ENCODE data around the gene LCE6A. TPM values are rescaled to one million over a fixed set of nuclear protein-coding genes. Genes with fewer than 3 reads are reported as not detected.

Gene LCE6A
- polyA plus RNA-seq, 1 of the 3 experiments (the other 2 are of a cell fraction), result not detected

- H3K4me3 ChIP-seq (ENCODE audit: low read depth in 2 of 2, low read length in 1 of 2), result no peak within 1 kb of the TSS
These were observed 31.0 kb upstream of the LCE6A start, which contains the start of gene LCE1B for GRCh38 chr1:152811671-152812070. Gene LCE1B, plus strand, starts transcription at chr1:152811971. Its CDS starts 476 bp downstream, at chr1:152812447.

More at GRCh38 chr1:152811671-152812070, 31.0 kb upstream of the LCE6A start, which contains the start of gene LCE1B:
- POLR2A ChIA-PET, result no interaction called here
- no peak within 1 kb of the TSS for H3K4me2 ChIP-seq
- DNase-seq, result no peak
- no peak within 1 kb of the TSS for H3K27ac ChIP-seq (ENCODE audit: low read depth in 2 of 2, low read length in 1 of 2)
- H4K20me1 ChIP-seq (ENCODE audit: insufficient read depth), result no peaks in the 10 kb centered on the region
- no peaks in the 10 kb centered on the region for H3K79me2 ChIP-seq (ENCODE audit: insufficient read depth)
- H3K4me1 ChIP-seq (ENCODE audit: control insufficient read depth in 1 of 2, insufficient read depth in 2 of 2, low read depth in 1 of 2, low read length in 1 of 2), result no peaks in the 10 kb centered on the region
- no peaks in the 10 kb centered on the region for H3K27me3 ChIP-seq (ENCODE audit: insufficient read depth)
- H3K9me3 ChIP-seq, result no peaks in the 10 kb centered on the region
- no peaks in the 10 kb centered on the region for H3K36me3 ChIP-seq (replicated peaks in 1 of 2; ENCODE audit: control insufficient read depth in 1 of 2, insufficient read depth in 2 of 2, low read length in 1 of 2)
- H3K9ac ChIP-seq, result no peak within 1 kb of the TSS
- H2AFZ ChIP-seq (ENCODE audit: low read depth), result no peak within 1 kb of the TSS
- H3K9me2 ChIP-seq, result no peaks in the 10 kb centered on the region
- CTCF ChIA-PET, result no interaction called here
- no peak for TF ChIP-seq JUND (IDR thresholded peaks at IDR 0.05)
- TF ChIP-seq CTCF (IDR thresholded peaks at IDR 0.05), result no peak
- no peak for TF ChIP-seq RXRA (IDR thresholded peaks at IDR 0.05; ENCODE audit: borderline replicate concordance, low read depth)
- TF ChIP-seq TEAD4 (IDR thresholded peaks at IDR 0.05; ENCODE audit: borderline replicate concordance, insufficient read depth), result no peak
- TF ChIP-seq TAF1 (IDR thresholded peaks at IDR 0.05; ENCODE audit: borderline replicate concordance, low read depth, low read length), result no peak
- no peak for TF ChIP-seq NRF1 (IDR thresholded peaks at IDR 0.05; ENCODE audit: low read depth, low read length)
- TF ChIP-seq PBX3 (IDR thresholded peaks at IDR 0.05), result no peak
- no peak for TF ChIP-seq USF1 (IDR thresholded peaks at IDR 0.05; ENCODE audit: borderline replicate concordance, low read depth)
- TF ChIP-seq EP300 (IDR thresholded peaks at IDR 0.05; ENCODE audit: borderline replicate concordance in 1 of 2, low read depth in 1 of 2, low read length in 1 of 2), result no peak
- no peak for TF ChIP-seq SMC3 (IDR thresholded peaks at IDR 0.05; ENCODE audit: low read depth, low read length)
- TF ChIP-seq ELF1 (IDR thresholded peaks at IDR 0.05), result no peak
- TF ChIP-seq GATA2 (CRISPR knock-in tag; IDR thresholded peaks at IDR 0.05), result no peak
- no peak for TF ChIP-seq MAX (IDR thresholded peaks at IDR 0.05; ENCODE audit: low read depth)
- WGBS (ENCODE audit: low lambda C conversion rate), result 8% methylated on average over 2 of the region's 2 CpGs
- H3F3A ChIP-seq (replicated peaks; ENCODE audit: insufficient read depth), result no peaks in the 10 kb centered on the region
